Colonic mucosa (tissue), 4 donors: Measurements from ENCODE around the gene MACIR. TPM values are rescaled to one million over a fixed set of nuclear protein-coding genes. Genes with fewer than 3 reads are reported as not detected.

Experiments
- DNase-seq: peaks from one replicate; pipeline ENCODE4 v3.0.0-alpha.2; 2020
- H3K27ac ChIP-seq: fragments of 200-600 bp; one replicate; pipeline ENCODE4 v1.8.0; 2021
- H3K27me3 ChIP-seq: fragments of 200-600 bp; one replicate; pipeline ENCODE4 v1.8.0; 2021
- H3K36me3 ChIP-seq: fragments of 200-600 bp; one replicate; pipeline ENCODE4 v1.8.0; 2021
- H3K4me1 ChIP-seq: fragments of 200-600 bp; one replicate; pipeline ENCODE4 v1.8.0; 2021; ENCODE audit warnings: mild to moderate bottlenecking
- H3K4me3 ChIP-seq: fragments of 200-600 bp; one replicate; pipeline ENCODE4 v1.8.0; 2021
- H3K9ac ChIP-seq, 2 donors: one replicate each; pipeline ENCODE4 v1.7.0; 2013; ENCODE audit warnings: control low read depth in 2 of 2, low read depth in 2 of 2, low read length in 2 of 2
- H3K9me3 ChIP-seq: fragments of 200-600 bp; one replicate; pipeline ENCODE4 v1.8.0; 2021
- intact Hi-C: fragments of 100-400 bp; cut with DNase I; formaldehyde crosslinking; loops from one replicate; pipeline ENCODE4 v1.14.1; 2022
- total RNA-seq, 2 donors: library from RNA; stranded (reverse); fragmentation: NEBNext Ultra II Directional in 1 of 2; extraction: Animal tissue kit (Norgen Biotek cat#: 25700) in 1 of 2; gene quantifications; one replicate each; pipeline ENCODE4 v1.2.1, GENCODE V29; 2021
- TF ChIP-seq, protein P1 (sequence below): fragments of 200-600 bp; IDR thresholded peaks from one replicate; pipeline ENCODE4 v1.8.0; 2022; ENCODE audit warnings: antibody characterized with exemption, mild to moderate bottlenecking
- donor health status: healthy.
- donor health status: DM: no; HTN: no; CAD: no.
- donor health status: DM: no; HTN: no; CAD: no.

The MACIR gene
- total RNA-seq, 2 donors from 2014 or later, result 48.2 to 53.1 TPM

DNA sequence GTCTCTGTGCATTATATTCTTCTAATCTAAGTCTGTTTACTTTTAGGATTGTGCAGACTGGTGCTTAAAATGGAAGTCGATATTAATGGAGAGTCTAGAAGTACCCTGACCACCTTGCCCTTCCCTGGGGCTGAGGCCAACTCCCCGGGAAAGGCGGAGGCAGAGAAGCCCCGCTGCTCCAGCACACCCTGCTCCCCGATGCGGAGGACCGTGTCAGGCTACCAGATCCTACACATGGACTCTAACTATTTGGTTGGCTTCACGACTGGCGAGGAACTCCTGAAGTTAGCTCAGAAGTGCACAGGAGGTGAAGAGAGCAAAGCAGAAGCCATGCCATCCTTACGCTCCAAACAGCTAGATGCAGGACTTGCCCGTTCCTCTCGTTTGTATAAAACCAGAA is 17.3 kb downstream of the MACIR start:
- DNase-seq, result no peak
- intact Hi-C loops, result no loop called here
- no peaks in the 10 kb centered on the region for H3K4me1 ChIP-seq
- H3K27me3 ChIP-seq, result no peaks in the 10 kb centered on the region
- TF ChIP-seq, protein P1, sequence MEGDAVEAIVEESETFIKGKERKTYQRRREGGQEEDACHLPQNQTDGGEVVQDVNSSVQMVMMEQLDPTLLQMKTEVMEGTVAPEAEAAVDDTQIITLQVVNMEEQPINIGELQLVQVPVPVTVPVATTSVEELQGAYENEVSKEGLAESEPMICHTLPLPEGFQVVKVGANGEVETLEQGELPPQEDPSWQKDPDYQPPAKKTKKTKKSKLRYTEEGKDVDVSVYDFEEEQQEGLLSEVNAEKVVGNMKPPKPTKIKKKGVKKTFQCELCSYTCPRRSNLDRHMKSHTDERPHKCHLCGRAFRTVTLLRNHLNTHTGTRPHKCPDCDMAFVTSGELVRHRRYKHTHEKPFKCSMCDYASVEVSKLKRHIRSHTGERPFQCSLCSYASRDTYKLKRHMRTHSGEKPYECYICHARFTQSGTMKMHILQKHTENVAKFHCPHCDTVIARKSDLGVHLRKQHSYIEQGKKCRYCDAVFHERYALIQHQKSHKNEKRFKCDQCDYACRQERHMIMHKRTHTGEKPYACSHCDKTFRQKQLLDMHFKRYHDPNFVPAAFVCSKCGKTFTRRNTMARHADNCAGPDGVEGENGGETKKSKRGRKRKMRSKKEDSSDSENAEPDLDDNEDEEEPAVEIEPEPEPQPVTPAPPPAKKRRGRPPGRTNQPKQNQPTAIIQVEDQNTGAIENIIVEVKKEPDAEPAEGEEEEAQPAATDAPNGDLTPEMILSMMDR, result no peak
- H3K4me3 ChIP-seq, result no peak overlapping the region
- no peaks in the 10 kb centered on the region for H3K9me3 ChIP-seq
- no peak overlapping the region for H3K9ac ChIP-seq
- no peak overlapping the region for H3K27ac ChIP-seq
- no peaks in the 10 kb centered on the region for H3K36me3 ChIP-seq

DNA sequence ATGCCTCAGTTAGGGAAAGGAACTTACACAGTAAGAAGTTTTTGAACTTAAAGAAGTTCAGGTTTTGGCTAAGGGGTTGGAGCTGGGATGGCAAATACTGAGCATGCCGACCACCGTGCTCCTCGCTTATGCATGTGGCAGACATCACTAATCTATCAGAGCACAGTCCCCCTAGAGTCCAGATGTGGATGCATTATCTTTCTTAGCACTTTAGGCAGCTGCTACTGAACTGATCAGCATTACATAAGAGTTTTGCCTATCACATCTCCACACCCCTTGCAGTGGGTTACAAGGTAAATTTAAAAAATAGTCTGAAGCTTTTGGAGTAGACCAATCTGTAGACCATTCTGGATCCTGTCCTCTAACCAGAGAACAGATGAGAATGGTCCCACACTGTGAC is 22.4 kb downstream of the MACIR start:
- Histone ChIP-seq H3K9me3 (no peaks in the 10 kb centered on the region), H3K4me3 (no peak overlapping the region), H3K27me3 (no peaks in the 10 kb centered on the region), H3K36me3 (no peaks in the 10 kb centered on the region), H3K27ac (no peak overlapping the region), H3K4me1 (no peaks in the 10 kb centered on the region), H3K9ac (no peak overlapping the region)
- TF ChIP-seq, protein P1, result no peak
- intact Hi-C loops, result no loop called here
- no peak for DNase-seq

DNA sequence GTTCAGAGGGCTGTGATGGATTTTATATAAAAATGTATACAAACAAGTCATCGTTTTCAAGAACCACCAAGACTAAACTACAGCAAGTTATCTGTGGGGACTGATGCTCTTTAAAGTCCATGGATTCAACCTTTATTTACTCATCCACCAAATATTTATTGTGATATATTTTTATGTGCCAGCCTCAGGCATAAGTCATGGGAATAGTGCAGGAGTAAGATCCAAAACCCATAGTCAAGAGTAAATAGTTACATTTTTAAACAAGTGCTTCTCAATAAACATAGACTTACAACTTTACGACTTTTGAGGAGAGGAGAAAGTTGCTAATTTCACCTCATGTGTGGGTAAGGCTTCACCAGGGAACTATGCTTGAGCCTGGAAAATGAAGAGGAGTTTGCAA is 24.6 kb downstream of the MACIR start:
- TF ChIP-seq, protein P1, result no peak
- no peak overlapping the region for H3K27ac ChIP-seq
- no peaks in the 10 kb centered on the region for H3K9me3 ChIP-seq

DNA sequence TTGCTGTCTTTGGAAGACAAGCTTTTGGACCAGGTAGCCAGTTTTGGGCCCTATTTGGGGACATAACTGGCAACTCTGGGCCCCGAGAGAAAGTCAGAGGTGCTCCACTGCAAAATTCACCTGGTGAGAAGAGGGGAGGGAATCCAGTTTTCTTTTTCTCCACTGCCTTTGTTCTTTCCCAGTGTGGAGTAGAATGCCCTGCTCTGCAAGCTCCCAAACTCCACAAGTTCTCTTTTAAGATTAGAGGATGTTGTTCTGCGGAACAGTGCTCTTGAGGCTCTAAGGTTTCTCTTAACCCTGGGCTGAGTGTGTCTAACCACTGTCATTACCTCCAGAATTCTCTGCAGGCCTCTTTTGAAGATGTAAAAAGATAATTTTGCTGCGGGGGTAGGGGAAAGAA is 25.3 kb downstream of the MACIR start:
- H3K36me3 ChIP-seq, result no peaks in the 10 kb centered on the region
- intact Hi-C loops, result no loop called here
- no peak overlapping the region for H3K27ac ChIP-seq
- TF ChIP-seq, protein P1, result no peak
- no peak overlapping the region for H3K9ac ChIP-seq
- H3K9me3 ChIP-seq, result no peaks in the 10 kb centered on the region
- H3K4me3 ChIP-seq, result no peak overlapping the region
- H3K27me3 ChIP-seq, result no peaks in the 10 kb centered on the region
- no peak for DNase-seq
- no peaks in the 10 kb centered on the region for H3K4me1 ChIP-seq

More for the DNA sequence above, 24.6 kb downstream of the MACIR start:
- DNase-seq, result no peak
- intact Hi-C loops, result no loop called here
- Histone ChIP-seq H3K4me1 (no peaks in the 10 kb centered on the region), H3K4me3 (no peak overlapping the region), H3K27me3 (no peaks in the 10 kb centered on the region), H3K9ac (no peak overlapping the region), H3K36me3 (no peaks in the 10 kb centered on the region)

DNA sequence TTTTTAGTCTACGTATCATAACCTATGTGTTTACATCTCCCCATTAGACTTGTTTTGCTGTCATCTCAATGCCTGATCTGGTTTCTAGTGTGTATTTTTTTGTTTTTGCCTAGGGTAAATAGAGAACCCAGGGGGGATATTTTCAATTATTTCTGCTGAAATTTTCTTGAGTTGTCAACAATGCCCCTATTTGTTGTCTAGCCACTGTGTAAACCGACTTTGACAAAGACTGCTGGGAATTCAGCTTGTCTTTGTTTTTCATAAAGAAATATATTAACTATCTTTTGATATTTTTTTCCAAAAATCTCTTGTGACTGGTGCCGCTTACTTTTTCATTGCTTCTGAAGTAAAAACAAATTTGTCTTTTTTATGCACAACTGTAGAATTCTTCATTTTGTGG is 28.1 kb downstream of the MACIR start:
- Histone ChIP-seq H3K36me3 (no peaks in the 10 kb centered on the region), H3K9me3 (no peaks in the 10 kb centered on the region), H3K4me3 (no peak overlapping the region), H3K4me1 (no peaks in the 10 kb centered on the region), H3K9ac (no peak overlapping the region), H3K27ac (no peak overlapping the region), H3K27me3 (no peaks in the 10 kb centered on the region)
- DNase-seq, result no peak
- intact Hi-C loops, result no loop called here
- TF ChIP-seq, protein P1, result no peak

DNA sequence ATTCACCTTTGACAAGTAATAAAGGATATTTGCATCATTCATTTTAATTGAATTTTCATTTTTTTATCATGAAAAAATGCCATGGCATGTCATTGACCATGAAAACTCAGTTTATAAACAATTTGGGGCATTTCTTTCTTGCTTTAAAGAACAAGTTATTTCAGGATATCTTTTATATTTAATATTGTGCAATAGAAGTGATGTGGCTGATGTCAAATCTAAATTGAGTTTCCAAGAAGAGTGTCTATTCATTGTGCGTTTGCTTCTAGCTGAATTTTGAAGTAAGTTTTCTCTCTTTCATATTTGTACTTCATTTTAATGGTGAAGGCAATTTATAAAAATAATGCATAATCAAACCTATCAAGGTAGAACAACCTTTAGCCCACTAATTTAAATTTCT is 30.5 kb downstream of the MACIR start:
- TF ChIP-seq, protein P1, result no peak
- Histone ChIP-seq H3K27ac (no peak overlapping the region), H3K9ac (no peak overlapping the region), H3K4me1 (no peaks in the 10 kb centered on the region), H3K27me3 (no peaks in the 10 kb centered on the region), H3K9me3 (no peaks in the 10 kb centered on the region), H3K4me3 (no peak overlapping the region), H3K36me3 (no peaks in the 10 kb centered on the region)
- no peak for DNase-seq
- intact Hi-C loops, result no loop called here
